ENCODE data around the gene ACKR1.
A peak's percentile ranks its signal among the peaks of the same experiment; 100 is the strongest.

The ACKR1 gene, protein sequence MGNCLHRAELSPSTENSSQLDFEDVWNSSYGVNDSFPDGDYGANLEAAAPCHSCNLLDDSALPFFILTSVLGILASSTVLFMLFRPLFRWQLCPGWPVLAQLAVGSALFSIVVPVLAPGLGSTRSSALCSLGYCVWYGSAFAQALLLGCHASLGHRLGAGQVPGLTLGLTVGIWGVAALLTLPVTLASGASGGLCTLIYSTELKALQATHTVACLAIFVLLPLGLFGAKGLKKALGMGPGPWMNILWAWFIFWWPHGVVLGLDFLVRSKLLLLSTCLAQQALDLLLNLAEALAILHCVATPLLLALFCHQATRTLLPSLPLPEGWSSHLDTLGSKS

DNA sequence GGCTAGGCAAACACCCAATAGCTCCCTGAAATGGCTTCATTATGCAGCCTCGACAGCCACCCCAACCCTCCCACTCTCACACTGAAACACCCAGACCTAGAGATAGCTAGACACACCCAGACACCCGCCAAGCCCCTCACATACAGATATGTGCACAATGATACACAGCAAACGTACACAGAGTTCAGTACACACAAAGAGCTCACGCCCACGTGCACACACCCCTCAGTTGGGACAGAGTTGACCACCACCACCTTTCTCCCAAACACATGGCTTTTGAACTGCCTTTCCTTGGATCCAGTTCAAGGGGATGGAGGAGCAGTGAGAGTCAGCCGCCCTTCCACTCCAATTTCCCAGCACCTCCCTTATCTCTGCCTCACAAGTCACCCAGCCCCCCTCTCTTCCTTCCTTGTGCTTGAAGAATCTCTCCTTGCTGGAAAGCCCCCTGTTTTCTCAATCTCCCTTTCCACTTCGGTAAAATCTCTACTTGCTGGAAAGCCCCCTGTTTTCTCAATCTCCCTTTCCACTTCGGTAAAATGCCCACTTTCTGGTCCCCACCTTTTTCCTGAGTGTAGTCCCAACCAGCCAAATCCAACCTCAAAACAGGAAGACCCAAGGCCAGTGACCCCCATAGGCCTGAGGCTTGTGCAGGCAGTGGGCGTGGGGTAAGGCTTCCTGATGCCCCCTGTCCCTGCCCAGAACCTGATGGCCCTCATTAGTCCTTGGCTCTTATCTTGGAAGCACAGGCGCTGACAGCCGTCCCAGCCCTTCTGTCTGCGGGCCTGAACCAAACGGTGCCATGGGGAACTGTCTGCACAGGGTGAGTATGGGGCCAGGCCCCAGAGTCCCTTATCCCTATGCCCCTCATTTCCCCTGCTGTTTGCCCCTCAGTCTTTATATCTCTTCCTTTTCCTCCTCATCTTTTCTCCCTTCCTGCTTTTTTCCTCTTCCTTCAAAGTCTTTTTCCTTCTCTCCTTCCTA, at the start of gene ACKR1:
TSS of gene ACKR1 (plus strand) at position 715 of the 981 bp plus-strand sequence. CDS start at position 800, 85 bp downstream.
- DNase-seq (ENCODE audit: low spot score) = no peak

DNA sequence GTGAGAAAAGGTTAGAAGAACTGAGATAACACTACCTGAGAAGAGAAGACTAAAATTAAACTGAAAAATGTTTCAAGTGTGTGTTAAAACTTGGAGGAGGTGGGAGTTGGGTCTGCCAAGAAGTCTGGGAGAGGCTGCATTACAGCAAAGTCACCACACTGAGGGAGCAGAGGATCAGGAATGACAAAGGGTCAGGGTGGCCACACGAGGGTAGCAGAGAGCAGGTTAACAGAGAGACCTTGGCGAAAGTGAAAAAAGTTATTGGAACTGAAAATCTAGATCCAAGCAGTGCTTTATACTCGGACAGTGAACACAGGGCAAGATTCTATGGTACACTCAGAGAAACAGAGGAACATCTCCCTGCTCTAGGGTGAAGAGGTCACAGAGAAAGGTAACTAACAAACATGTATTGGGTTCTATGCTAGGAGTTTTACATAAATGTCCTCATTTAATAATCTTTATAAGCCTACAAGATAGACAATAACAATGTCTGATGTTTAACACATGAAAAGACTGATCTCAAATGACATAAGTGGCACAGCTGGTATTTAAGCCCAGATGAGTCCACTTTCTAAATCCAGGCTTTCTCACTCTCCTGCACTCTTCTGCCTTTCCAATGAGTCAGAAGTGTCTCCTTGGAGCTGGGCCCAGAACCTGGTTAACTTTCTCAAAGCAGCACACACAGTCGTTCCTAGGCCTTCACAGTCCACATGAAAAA, 43.5 kb upstream of the ACKR1 start:
- peak; percentile 85 for DNase-seq (ENCODE audit: low spot score)

DNA sequence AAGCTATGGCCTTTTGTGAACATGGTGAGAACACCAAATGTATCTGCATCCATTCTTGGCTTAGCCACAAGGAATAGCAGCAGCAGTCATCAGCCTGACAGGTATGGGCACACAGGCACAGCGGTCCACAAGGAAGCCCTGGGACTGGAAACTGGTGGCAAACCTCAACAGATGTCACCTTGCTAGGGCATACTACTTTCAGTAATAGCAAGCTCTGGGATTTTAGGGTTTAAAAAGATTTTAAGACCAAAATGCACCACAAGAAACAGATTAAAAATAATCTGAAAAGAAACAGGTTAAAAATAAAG, 43.0 kb upstream of the ACKR1 start:
- no peak for DNase-seq (ENCODE audit: low spot score)

DNA sequence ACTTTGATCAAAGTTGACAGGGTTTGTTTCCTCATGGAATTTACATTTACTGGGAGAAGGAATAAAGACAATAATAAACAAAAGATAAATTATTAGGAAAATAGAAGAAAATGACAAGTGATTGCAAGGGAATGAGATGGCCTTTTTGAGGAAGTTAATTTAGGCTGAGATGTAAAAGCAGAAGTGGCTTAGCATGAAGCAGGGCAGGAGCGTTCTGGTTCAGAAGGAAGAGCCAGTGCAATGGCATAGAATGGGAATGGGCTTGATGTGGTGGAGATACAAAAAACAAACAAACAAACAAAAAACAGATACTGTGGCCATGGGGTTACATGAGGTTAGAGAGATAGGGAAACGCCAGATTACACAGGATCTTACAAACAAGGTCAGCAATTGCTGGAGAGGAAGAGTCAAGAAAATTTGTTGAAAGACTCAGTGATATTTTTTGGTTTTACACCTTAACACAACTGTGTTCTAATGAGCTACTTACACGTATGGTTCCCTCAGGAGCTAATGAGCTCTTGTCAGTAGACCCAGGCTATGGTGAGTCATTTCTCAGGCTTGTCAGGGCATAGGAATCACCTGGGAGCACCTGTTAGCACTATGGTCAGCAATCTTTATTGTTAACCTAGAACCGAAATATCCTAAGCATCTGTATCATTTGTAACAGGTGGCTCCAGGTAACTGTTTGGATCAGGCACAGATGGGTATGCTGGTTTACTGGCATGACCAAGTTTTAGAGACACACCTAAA, 42.0 kb upstream of the ACKR1 start:
- DNase-seq (ENCODE audit: low spot score) = no peak

DNA sequence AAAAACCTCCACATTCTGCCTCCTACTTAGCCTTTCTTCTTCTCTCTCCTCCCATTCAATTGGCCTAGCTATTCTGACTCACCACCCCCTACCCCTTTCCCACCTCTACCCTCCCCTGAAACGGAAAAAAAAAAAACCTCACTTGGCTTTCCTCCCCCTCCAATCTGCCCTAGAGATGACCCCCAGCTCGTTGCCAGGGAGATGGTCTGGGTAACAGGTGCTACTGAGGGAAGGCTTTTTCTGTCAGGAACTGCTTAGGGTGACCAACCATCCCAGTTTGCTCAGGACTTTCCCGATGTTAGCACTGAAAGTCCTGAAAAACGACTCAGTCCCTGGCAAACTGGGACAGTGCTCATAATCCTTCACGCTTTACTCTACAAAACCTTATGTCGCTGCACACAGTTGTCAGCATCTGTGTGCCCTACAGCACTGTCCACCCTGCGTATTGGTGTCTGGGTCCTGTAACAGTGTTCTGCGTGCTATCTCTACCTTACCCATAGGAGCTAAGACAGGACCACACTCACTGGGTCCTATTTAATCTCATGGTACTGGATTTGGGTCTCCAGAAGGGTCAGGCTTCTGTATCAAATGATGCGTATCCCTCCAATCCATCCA, 41.0 kb upstream of the ACKR1 start:
- no peak for DNase-seq (ENCODE audit: low spot score)

DNA sequence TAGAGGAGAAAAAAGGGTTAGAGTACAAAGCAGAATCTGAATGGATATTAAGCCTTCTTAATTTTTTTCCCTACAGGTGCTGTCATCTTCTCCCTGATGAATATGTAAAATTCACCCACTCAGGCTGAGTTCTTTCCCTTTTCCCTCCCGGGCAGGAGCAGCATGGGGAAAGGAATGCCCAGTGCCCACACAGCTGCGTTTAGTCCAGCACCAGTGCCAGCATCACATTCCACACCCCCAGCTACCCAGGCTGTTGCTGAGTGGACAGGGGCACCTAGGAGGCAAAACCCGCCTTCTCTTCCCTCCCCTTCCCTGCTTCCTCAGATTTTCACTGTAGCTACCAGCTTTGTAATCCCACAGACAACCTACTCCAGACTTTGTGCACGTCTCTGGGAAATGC, 36.6 kb upstream of the ACKR1 start:
- no peak for DNase-seq (ENCODE audit: low spot score)

DNA sequence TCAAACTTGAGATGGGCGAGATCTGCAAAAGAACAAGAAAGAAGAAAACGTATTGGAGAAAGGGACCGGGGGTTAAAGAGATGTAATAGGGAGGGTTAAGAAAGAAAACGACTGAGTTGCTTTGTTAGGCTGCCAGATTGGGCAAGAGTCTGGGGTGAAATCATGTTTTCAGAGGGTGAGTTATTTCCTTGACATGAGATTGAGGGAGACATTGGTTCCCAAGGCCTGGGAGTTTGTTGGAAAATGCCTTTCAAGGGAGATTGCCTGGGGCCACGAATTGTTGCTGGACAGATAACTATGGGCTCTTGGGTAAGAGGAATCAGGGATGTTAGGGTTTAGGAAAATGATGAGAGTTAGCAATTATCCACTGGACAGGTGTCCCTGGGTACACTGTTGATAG, 34.0 kb upstream of the ACKR1 start:
- no peak for DNase-seq (ENCODE audit: low spot score)

DNA sequence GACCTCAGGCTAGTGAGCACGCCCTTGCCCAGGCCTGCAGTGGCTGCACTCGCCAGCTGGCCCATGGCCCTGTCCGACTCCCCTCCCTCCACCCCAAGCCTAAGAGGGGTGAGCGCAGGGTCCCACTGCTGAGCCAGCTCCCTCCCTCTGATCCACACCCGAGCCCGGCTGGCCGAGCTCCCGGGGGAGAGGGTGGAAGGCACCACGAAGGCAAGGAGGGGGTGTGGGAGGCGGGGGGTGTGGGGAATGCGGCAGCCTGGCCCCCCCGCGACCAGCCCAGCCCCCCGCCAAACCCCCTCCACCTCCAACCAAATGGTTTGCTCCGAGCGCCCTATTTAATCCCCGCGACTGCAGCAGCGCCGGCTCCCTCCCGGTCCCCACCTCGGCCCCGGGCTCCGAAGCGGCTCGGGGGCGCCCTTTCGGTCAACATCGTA, 33.4 kb upstream of the ACKR1 start, which contains the start of gene CADM3:
TSS of gene CADM3 (plus strand) at position 362 of the 434 bp plus-strand sequence. CDS start 151 bp downstream, outside the sequence.
- no peak for DNase-seq (ENCODE audit: low spot score)

DNA sequence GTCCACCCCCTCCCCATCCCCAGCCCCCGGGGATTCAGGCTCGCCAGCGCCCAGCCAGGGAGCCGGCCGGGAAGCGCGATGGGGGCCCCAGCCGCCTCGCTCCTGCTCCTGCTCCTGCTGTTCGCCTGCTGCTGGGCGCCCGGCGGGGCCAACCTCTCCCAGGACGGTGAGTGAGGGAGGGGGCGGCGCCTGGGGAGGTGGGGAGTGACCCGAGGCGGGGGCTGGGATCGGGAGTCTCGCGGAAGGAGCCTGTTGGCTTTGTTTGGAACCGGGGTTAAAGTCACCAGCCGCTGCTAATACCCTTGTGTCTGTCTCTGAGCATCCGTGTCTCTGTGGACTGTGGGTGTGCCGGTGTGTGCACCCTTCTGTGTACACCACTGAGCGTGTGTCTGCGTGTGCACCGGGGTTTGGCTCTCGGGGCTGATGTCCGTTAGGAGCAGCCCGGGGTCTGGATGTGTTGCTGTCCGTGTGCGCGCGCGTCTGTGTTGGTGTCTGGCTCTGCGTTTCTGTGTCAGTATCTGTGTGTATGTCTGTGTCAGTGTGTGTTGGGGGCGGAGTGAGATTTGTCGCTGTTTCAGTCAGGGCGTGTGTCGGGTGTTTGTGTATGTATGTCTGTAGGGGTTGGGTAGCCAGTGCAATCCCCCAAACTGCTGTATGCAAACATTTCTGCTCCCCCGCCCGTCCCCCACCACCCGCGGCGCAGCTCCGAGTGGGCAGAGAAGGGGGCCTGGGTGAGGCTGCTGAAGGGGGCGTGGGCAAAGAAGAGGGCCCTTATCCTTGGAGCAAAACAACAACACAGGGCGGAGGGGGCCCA, 32.8 kb upstream of the ACKR1 start:
- no peak for DNase-seq (ENCODE audit: low spot score)

DNA sequence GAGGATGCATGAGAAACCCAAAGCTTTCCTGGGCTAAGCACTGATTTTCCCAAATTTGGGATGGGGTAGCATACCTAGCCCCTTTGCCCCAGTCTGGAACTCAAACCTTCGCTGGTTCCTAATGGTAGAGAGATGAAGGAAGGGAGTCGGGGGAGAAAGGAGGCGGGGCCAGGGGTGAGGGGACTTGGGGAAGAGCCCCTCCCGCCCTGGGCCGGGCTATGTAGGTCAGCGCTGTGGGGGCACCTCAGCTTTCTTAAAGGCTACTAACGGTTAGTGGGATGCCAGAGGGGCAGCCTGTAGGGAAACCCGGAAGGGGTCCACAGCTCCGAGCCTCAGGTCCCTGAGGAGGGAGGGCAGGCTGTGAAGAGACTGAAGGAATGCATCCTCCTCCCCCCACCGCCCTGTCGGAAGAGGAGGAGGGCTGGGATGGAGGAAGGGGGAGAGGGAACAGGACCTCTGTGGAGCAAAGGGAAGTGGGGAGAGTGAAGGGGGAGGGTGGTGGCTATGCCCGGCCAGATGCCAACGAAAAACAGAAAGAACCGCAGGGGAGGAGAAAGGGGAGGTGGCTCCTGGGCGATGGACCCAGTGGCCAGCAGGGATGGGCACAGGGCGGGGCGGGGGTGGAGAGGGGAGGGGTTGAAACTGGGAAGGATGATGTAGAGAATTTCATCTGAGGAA, 31.9 kb upstream of the ACKR1 start:
- DNase-seq (ENCODE audit: low spot score) = no peak

DNA sequence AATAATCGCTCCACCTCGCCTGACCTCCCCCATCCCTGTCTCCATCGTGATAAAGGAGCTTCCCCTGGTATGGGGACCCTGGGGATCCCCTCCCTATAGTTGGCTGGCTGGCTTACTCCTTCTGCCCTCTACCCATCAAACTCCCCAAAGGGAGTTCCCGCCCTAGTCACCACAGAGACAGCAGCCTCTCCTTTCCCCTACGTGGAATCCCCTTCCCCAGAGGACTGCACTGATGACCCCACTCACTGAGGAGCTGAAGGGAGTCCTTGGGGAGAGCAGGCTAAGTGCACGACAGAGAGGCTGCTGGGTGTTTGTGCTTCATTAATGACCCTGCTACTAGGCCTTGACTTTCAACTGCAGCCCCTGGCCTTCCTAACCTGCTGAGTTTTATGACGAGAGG, 31.4 kb upstream of the ACKR1 start:
- DNase-seq (ENCODE audit: low spot score) = no peak

DNA sequence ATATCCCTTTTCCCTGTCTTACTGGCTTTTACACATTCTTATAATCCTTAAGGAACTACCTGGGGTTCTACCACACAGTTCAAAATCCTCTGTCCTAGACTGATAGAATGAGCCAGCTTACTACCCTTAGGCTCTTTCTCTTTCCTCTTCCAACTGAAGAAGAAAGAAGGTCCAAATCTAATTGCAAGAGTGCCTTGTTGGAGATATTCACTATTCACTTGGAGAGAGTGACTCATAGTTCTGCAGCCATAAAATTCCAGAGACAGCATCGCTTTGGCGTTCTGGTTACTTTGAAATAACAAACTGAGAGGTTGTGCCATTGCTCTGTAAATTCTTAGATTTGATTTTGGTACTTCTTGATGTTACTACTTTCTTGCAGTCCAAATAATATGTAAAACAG, 29.1 kb upstream of the ACKR1 start:
- no peak for DNase-seq (ENCODE audit: low spot score)

DNA sequence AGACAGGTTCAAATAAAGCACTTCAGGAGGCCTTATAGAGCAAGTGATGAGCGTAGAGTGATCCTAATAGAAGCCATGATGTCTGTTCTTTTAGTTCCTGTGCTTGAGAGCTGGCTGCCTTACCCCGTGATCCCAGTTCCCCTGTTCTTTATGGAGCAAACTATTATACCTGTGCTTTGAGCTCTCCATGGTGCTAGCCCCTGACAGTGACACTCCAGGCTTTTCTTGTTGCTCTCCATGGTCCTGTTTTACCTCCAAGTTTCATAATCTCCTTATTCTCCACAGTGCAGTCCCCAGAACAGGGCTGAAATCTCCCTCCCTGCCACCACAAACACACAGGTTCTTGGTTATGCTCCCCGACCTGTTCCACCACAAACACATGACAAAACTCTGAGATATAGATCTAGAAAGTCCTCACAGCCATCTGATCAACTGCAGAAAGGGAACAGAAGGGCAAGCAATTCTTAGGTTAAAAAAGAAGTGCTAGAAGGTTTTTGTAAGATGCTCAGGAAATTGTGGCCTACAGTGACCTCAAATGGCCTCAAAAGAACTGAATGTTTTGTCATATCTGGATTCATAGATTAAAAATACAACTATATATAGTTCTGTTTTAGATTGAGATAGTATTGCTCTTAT, 27.3 kb upstream of the ACKR1 start:
- peak; percentile 64 for DNase-seq (ENCODE audit: low spot score)

DNA sequence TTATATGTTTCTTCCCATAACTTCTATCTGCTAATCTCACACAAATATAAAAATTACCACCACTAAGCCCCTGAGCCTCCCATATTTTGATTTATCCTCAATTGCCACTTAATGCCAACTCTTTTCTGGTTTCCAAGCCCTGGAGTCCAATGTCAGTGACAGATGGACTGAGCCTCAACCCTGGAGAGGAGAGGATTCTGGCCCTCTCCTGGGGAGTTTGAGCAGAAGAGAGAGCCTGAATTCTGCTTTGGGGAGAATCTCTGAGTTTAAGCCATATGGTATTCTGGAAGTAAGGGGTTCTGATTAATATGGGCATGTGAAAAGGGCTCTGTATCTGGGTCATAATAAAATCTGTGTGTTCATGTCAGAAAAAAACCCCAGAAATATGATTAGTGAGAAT, 24.8 kb upstream of the ACKR1 start:
- DNase-seq (ENCODE audit: low spot score) = no peak

DNA sequence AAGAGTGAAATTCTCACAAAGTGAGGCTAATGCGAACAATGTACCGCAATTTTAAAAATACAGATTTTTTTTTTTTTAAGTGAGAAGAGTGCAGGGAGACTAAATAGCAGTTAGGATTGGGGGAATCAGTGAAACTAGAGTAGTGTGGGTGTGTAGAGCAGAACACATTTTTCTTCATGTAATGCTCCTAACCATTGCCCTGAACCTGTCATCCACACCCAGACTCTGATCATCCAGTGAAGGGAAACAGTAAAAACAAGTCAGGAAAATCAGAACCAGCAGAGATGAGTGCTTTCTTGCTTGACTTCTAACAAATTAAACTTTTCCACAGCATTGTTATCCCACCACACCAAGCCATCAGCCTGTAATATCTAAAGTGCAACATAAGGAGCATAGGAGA, 24.2 kb upstream of the ACKR1 start:
- DNase-seq (ENCODE audit: low spot score) = no peak

DNA sequence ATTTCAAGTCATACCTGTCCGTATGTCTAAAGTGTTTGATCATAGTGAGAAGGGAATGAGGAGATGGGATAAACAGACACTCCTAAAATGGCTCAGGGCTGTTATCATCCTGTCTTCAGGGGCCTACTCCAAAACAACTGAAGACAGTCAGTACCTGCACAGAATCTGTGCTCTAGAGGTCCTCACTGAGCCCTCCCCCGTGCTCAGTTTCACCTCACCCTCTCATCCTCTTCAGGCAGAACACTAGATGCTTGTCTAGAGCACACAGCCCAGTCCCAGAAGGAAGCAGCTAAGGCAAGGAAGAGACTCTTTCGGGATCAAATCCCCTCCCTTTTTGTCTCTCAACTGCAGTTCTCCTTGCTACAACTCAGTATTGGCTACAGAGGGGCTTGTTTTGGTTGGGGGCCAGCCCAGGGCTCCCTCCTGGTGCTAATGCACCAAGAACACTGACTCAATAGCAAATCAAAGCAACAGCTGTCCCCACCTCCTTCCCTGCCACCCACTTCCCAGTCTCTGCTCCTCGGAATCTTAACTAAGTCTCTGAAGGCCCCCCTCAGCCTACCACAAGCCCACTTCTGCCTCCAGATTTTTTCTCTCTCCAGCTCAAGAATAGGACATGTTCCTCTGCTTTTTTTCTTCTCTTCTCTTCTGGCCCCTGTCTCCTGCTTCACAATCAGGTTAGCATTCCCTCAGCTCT, 23.2 kb upstream of the ACKR1 start:
- DNase-seq (ENCODE audit: low spot score) = no peak

DNA sequence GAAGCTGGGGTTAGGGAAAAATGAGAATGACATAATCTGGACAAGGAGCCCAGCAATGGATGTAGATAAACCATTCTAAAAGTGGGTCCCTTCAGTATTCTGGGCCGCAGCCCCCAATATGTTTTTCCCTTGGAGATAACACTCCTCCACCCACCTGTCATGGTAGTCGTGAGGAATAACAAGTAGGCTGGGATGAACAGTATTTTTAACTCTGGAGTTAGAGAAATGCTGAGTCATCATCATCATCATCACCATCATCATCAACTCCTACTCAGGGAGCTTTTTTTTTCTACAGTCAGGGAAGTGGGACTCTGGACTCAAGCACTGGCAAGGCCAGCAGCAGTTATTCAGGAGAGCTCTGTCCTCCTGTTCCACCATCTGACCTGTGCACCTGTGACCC, 20.5 kb upstream of the ACKR1 start:
- DNase-seq (ENCODE audit: low spot score) = no peak

DNA sequence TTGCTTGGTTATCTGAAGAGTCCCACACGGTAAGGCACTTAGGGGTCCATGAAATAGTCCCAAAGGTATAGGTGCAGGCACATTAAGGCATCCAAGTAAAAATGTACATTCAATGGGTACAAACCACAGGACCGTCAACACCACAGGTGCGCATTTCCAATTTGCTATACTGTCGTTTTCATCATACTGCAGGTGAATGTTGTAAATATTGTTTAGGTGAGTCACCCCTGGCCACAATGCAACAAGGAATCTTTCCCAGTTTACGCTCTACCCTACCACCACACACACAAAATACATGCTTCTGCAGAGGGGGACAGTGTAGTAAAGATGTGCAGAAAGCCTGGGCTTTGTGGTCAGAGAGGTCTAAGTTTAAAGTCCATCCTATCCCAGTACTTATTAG, 19.6 kb upstream of the ACKR1 start:
- DNase-seq (ENCODE audit: low spot score) = no peak

DNA sequence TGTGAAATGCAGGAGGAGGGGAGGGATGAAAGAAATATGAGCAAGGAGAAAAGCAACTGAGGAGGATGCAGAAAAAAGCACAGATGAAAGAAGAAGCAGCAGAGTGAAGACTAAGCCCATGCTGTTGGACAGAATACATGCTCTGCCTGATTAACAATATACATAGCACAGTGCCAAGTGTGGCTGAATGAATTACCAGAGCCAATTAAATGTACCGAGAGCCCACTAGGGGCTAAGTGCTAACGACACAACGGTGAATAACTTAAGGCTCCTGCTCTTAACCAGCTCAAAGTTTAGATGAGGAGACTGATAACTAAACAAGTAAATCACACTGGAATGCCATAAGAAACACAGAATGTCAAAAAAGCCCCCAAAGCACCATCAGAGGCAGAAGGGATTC, 17.6 kb upstream of the ACKR1 start:
- no peak for DNase-seq (ENCODE audit: low spot score)
